OCI-LY1 (cell line): Measurements from ENCODE around the gene SEC62.

Experiments used
- H2AFZ ChIP-seq: fragments of 200-600 bp; sonication (generic), shearing (Covaris generic); 2 replicates; pipeline ENCODE4 v1.6.0; 2014; ENCODE audit warnings: antibody characterized with exemption, mild to moderate bottlenecking, low read length
- H3F3A ChIP-seq: fragments of 200-600 bp; sonication (generic), shearing (Covaris generic); 2 replicates; pipeline ENCODE4 v1.6.0; 2014; ENCODE audit warnings: mild to moderate bottlenecking, antibody characterized with exemption, low read length, moderate library complexity; ENCODE audit not compliant: insufficient read depth
- H3K27ac ChIP-seq: fragments of 200-600 bp; sonication (generic); 2 replicates; pipeline ENCODE4 v1.5.1; 2014; ENCODE audit warnings: low read length, mixed run types, mild to moderate bottlenecking, low read depth; ENCODE audit not compliant: poor library complexity, severe bottlenecking
- H3K27me3 ChIP-seq: fragments of 200-600 bp; sonication (generic); 2 replicates; pipeline ENCODE4 v1.6.0; 2014; ENCODE audit warnings: antibody characterized with exemption, mild to moderate bottlenecking, low read length, moderate library complexity; ENCODE audit not compliant: insufficient read depth
- H3K36me3 ChIP-seq: fragments of 200-600 bp; sonication (generic); 2 replicates; pipeline ENCODE4 v1.6.1; 2014; ENCODE audit warnings: mild to moderate bottlenecking, antibody characterized with exemption, low read length, moderate library complexity, mixed read lengths; ENCODE audit not compliant: insufficient read depth
- H3K4me1 ChIP-seq: fragments of 200-600 bp; sonication (generic); 2 replicates; pipeline ENCODE4 v1.5.1; 2014; ENCODE audit warnings: mild to moderate bottlenecking, low read length, moderate library complexity; ENCODE audit not compliant: insufficient read depth, severe bottlenecking
- H3K4me2 ChIP-seq: fragments of 200-600 bp; sonication (generic), shearing (Covaris generic); 2 replicates; pipeline ENCODE4 v1.6.1; 2014; ENCODE audit warnings: low read length
- H3K4me3 ChIP-seq: fragments of 200-600 bp; sonication (generic); 2 replicates; pipeline ENCODE4 v1.5.1; 2014; ENCODE audit warnings: low read length, low read depth, mild to moderate bottlenecking, mixed read lengths; ENCODE audit not compliant: poor library complexity, severe bottlenecking
- H3K79me2 ChIP-seq: fragments of 200-600 bp; shearing (Covaris generic); 2 replicates; pipeline ENCODE4 v1.6.1; 2016; ENCODE audit warnings: mixed run types, low read length, mixed read lengths; ENCODE audit not compliant: insufficient read depth
- H3K9ac ChIP-seq: fragments of 200-600 bp; sonication (generic), shearing (Covaris generic); 2 replicates; pipeline ENCODE4 v1.6.1; 2014; ENCODE audit warnings: mild to moderate bottlenecking, low read length, mixed read lengths
- H3K9me2 ChIP-seq: fragments of 200-600 bp; sonication (generic), shearing (Covaris generic); 2 replicates; pipeline ENCODE4 v1.6.1; 2014; ENCODE audit warnings: low read depth, mild to moderate bottlenecking, low read length, mixed read lengths
- H3K9me3 ChIP-seq: fragments of 200-600 bp; shearing (Covaris generic); 2 replicates; pipeline ENCODE4 v1.6.1; 2014; ENCODE audit warnings: low read length, mixed read lengths
- H4K20me1 ChIP-seq: fragments of 200-600 bp; sonication (generic), shearing (Covaris generic); 2 replicates; pipeline ENCODE4 v1.6.0; 2016; ENCODE audit warnings: mild to moderate bottlenecking, low read length; ENCODE audit not compliant: insufficient read depth
- CTCF ChIP-seq: fragments of 200-600 bp; sonication (generic), shearing (Covaris generic); IDR thresholded peaks from 2 replicates; pipeline ENCODE4 v1.5.1; 2017; ENCODE audit warnings: mild to moderate bottlenecking, antibody characterized with exemption, low read length, moderate library complexity, mixed read lengths
- EZH2 ChIP-seq: fragments of 200-600 bp; sonication (generic), shearing (Covaris generic); IDR thresholded peaks from 2 replicates; pipeline ENCODE4 v1.8.0; 2017; ENCODE audit warnings: borderline replicate concordance, mixed run types, mild to moderate bottlenecking, antibody characterized with exemption, low read length, moderate library complexity, mixed read lengths

Gene SEC62

GRCh38 chr3:169945313-169945712, 21.3 kb upstream of the SEC62 start:
- H3K36me3 ChIP-seq: peaks cover 30% of the 10 kb centered on the region
- peak overlapping the region; percentile 63 for H3K4me2 ChIP-seq
- H3F3A ChIP-seq: peaks cover 28% of the 10 kb centered on the region
- no peaks in the 10 kb centered on the region for H3K9me3 ChIP-seq
- H3K4me3 ChIP-seq: peak overlapping the region; percentile 41
- H3K9me2 ChIP-seq: no peaks in the 10 kb centered on the region
- H4K20me1 ChIP-seq: no peaks in the 10 kb centered on the region
- TF ChIP-seq CTCF: no peak
- no peak for TF ChIP-seq EZH2
- peak overlapping the region; percentile 95 for H3K27ac ChIP-seq
- peak overlapping the region; percentile 66 for H3K9ac ChIP-seq
- peaks cover 99% of the 10 kb centered on the region for H3K4me1 ChIP-seq
- H2AFZ ChIP-seq: no peak overlapping the region
- H3K79me2 ChIP-seq: no peaks in the 10 kb centered on the region; the same call in 1 of the 2 replicates
- H3K27me3 ChIP-seq: no peaks in the 10 kb centered on the region

GRCh38 chr3:169946336-169946735, 20.3 kb upstream of the SEC62 start:
- no peak overlapping the region for H2AFZ ChIP-seq
- peaks cover 21% of the 10 kb centered on the region for H3F3A ChIP-seq
- H3K4me2 ChIP-seq: peak overlapping the region; percentile 63; the same call in 1 of the 2 replicates
- H3K79me2 ChIP-seq: no peaks in the 10 kb centered on the region; the same call in 1 of the 2 replicates
- H3K27me3 ChIP-seq: no peaks in the 10 kb centered on the region
- H3K4me1 ChIP-seq: peaks cover 98% of the 10 kb centered on the region
- H3K27ac ChIP-seq: peak overlapping the region; percentile 95
- no peak overlapping the region for H3K4me3 ChIP-seq
- H3K36me3 ChIP-seq: peaks cover 26% of the 10 kb centered on the region
- no peaks in the 10 kb centered on the region for H3K9me2 ChIP-seq
- no peaks in the 10 kb centered on the region for H3K9me3 ChIP-seq
- TF ChIP-seq EZH2 (no peak), CTCF (no peak)
- H4K20me1 ChIP-seq: no peaks in the 10 kb centered on the region
- peak overlapping the region; percentile 66; the same call in 1 of the 2 replicates for H3K9ac ChIP-seq

GRCh38 chr3:169948559-169949448, 17.8 kb upstream of the SEC62 start:
- peaks cover 14% of the 10 kb centered on the region for H3F3A ChIP-seq
- peak overlapping the region; percentile 95 for H3K27ac ChIP-seq
- peaks cover 80% of the 10 kb centered on the region for H3K4me1 ChIP-seq
- peaks cover 7% of the 10 kb centered on the region for H3K36me3 ChIP-seq
- H3K4me3 ChIP-seq: no peak overlapping the region
- H3K4me2 ChIP-seq: peak overlapping the region; percentile 32
- no peak overlapping the region for H2AFZ ChIP-seq
- peak overlapping the region; percentile 38 for H3K9ac ChIP-seq
- H3K9me2 ChIP-seq: no peaks in the 10 kb centered on the region
- H3K79me2 ChIP-seq: no peaks in the 10 kb centered on the region
- H3K9me3 ChIP-seq: no peaks in the 10 kb centered on the region
- no peaks in the 10 kb centered on the region for H3K27me3 ChIP-seq
- TF ChIP-seq EZH2 (no peak), CTCF (no peak)
- no peaks in the 10 kb centered on the region for H4K20me1 ChIP-seq
